ENCODE measurements around the gene SHLD1.

The SHLD1 gene

DNA sequence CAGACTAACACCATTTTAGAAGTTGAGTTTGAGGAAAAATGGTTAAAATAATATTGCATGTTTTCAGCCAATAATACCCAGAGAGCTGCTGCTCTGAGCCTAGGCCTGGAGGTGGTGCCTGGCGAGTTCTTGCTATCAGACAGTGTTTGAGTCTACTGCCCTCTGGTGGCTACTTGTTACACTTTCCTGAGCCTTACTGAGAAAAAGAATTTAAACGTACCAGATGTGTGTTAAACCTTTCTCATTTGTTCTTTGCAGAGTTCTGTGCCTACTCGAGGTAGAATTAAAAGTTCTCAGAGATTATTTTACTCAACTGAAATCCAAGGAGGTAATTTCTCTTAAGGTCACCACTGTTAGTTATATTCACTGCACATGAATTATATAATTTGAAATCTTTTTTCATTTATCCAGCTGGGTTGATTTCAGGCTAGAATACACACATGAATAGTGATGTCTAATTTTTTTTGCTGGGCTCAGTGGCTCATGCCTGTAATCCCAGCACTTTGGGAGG is 38.2 kb downstream of the SHLD1 start:
- no peak overlapping the region for H2AFZ ChIP-seq (ENCODE audit: low read depth, low read length)
- H4K91ac ChIP-seq (ENCODE audit: low read length): no peak overlapping the region
- H2BK120ac ChIP-seq (ENCODE audit: low read depth, low read length): no peak overlapping the region
- no peaks in the 10 kb centered on the region for H3K36me3 ChIP-seq (ENCODE audit: control insufficient read depth in 1 of 2, insufficient read depth in 2 of 2, low read depth in 1 of 2, low read length in 2 of 2)
- no peak overlapping the region for H3K4me3 ChIP-seq (ENCODE audit: insufficient read depth in 1 of 2, low read depth in 1 of 2, low read length in 2 of 2)
- H2BK5ac ChIP-seq (ENCODE audit: low read depth, low read length, poor library complexity, severe bottlenecking): no peak overlapping the region
- no peak overlapping the region for H3K27ac ChIP-seq (ENCODE audit: low read length, poor library complexity, severe bottlenecking)
- peak overlapping the region; percentile 39 for H3K9ac ChIP-seq (ENCODE audit: low read length)
- no peak overlapping the region for H3K14ac ChIP-seq (ENCODE audit: low read length in 2 of 2)
- H3K4ac ChIP-seq (ENCODE audit: low read depth in 1 of 2, low read length in 2 of 2): no peak overlapping the region
- no peaks in the 10 kb centered on the region for H3K9me3 ChIP-seq (ENCODE audit: control insufficient read depth, low read length)
- no peak overlapping the region for H3K23ac ChIP-seq (ENCODE audit: low read length in 2 of 2)
- no peak overlapping the region for H4K8ac ChIP-seq (ENCODE audit: low read length)
- DNase-seq: peak; percentile 83
- H2BK12ac ChIP-seq (ENCODE audit: low read length in 2 of 2): no peak overlapping the region
- H3K79me1 ChIP-seq (replicated peaks; ENCODE audit: low read length, poor library complexity, severe bottlenecking): no peaks in the 10 kb centered on the region
- H3K27me3 ChIP-seq (ENCODE audit: control insufficient read depth in 1 of 2, insufficient read depth in 1 of 2, low read length in 2 of 2): no peaks in the 10 kb centered on the region
- 0% methylated on average over 1 of the region's 3 CpGs for WGBS
- no peak overlapping the region for H3K18ac ChIP-seq (ENCODE audit: low read depth in 1 of 2, low read length in 2 of 2)
- H2BK15ac ChIP-seq (ENCODE audit: low read depth, poor library complexity, severe bottlenecking): no peak overlapping the region
- peaks cover 3% of the 10 kb centered on the region for H3K4me1 ChIP-seq (ENCODE audit: control insufficient read depth, insufficient read depth, low read depth, low read length)
- no peak overlapping the region for H3K4me2 ChIP-seq (ENCODE audit: low read length, poor library complexity, severe bottlenecking)
- H2AK5ac ChIP-seq (ENCODE audit: low read length, severe bottlenecking): no peak overlapping the region

DNA sequence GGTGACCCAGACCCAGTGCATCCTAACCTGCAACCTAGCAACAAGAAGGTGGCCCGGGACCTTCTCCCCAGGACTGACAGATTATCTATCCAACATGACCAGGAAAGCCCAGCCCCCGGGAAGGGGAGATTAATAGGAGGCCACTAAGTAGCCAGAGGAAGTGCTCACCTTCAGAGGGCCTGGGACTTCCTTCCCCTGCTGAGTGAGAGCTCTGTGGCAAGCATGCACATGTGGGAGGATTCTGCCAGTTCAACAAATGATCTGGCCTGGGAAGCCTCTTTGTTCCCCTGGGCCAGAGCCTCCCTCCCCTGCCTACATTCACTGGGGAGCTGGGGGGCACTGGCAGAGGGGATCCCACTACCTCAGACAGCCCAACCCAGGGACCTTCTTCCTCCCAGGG is 39.6 kb downstream of the SHLD1 start:
- H3K79me1 ChIP-seq (replicated peaks; ENCODE audit: low read length, poor library complexity, severe bottlenecking): no peaks in the 10 kb centered on the region
- H3K14ac ChIP-seq (ENCODE audit: low read length in 2 of 2): no peak overlapping the region
- H2BK5ac ChIP-seq (ENCODE audit: low read depth, low read length, poor library complexity, severe bottlenecking): no peak overlapping the region
- no peak overlapping the region for H3K4ac ChIP-seq (ENCODE audit: low read depth in 1 of 2, low read length in 2 of 2)
- H2BK12ac ChIP-seq (ENCODE audit: low read length in 2 of 2): peak overlapping the region in 1 of 2 experiments; percentile 45
- no peaks in the 10 kb centered on the region for H3K9me3 ChIP-seq (ENCODE audit: control insufficient read depth, low read length)
- H3K27ac ChIP-seq (ENCODE audit: low read length, poor library complexity, severe bottlenecking): no peak overlapping the region
- H2AFZ ChIP-seq (ENCODE audit: low read depth, low read length): no peak overlapping the region
- 100% methylated on average over 1 of the region's 2 CpGs for WGBS
- H2AK5ac ChIP-seq (ENCODE audit: low read length, severe bottlenecking): no peak overlapping the region
- no peak overlapping the region for H3K4me2 ChIP-seq (ENCODE audit: low read length, poor library complexity, severe bottlenecking)
- H2BK120ac ChIP-seq (ENCODE audit: low read depth, low read length): no peak overlapping the region
- H3K27me3 ChIP-seq (ENCODE audit: control insufficient read depth in 1 of 2, insufficient read depth in 1 of 2, low read length in 2 of 2): no peaks in the 10 kb centered on the region
- H3K4me3 ChIP-seq (ENCODE audit: insufficient read depth in 1 of 2, low read depth in 1 of 2, low read length in 2 of 2): no peak overlapping the region
- H3K9ac ChIP-seq (ENCODE audit: low read length): no peak overlapping the region
- H3K23ac ChIP-seq (ENCODE audit: low read length in 2 of 2): no peak overlapping the region
- peaks cover 3% of the 10 kb centered on the region for H3K4me1 ChIP-seq (ENCODE audit: control insufficient read depth, insufficient read depth, low read depth, low read length)
- no peak overlapping the region for H4K8ac ChIP-seq (ENCODE audit: low read length)
- H4K91ac ChIP-seq (ENCODE audit: low read length): no peak overlapping the region
- H3K36me3 ChIP-seq (ENCODE audit: control insufficient read depth in 1 of 2, insufficient read depth in 2 of 2, low read depth in 1 of 2, low read length in 2 of 2): no peaks in the 10 kb centered on the region
- DNase-seq: no peak
- H2BK15ac ChIP-seq (ENCODE audit: low read depth, poor library complexity, severe bottlenecking): no peak overlapping the region
- H3K18ac ChIP-seq (ENCODE audit: low read depth in 1 of 2, low read length in 2 of 2): no peak overlapping the region

DNA sequence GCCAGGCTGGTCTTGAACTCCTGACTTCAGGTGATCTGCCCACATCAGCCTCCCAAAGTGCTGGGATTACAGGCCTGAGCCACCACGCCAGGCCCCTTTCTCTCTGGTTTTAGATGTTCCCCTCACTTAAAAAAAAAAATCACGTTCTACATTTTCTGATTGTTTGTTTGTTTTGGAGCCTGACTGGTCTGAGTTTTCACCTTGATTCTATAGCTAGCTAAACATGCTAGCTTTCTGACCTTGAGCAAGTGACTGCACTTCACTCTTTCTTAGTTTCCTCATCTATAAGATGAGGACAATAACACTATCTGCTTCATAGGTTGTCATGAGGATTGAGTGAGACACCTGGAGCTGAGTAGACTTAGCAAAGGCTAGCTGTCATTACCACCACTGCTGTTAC is 43.7 kb downstream of the SHLD1 start:
- H2AFZ ChIP-seq (ENCODE audit: low read depth, low read length): no peak overlapping the region
- no peak overlapping the region for H2BK12ac ChIP-seq (ENCODE audit: low read length in 2 of 2)
- H3K27ac ChIP-seq (ENCODE audit: low read length, poor library complexity, severe bottlenecking): no peak overlapping the region
- no peaks in the 10 kb centered on the region for H3K27me3 ChIP-seq (ENCODE audit: control insufficient read depth in 1 of 2, insufficient read depth in 1 of 2, low read length in 2 of 2)
- no peaks in the 10 kb centered on the region for H3K36me3 ChIP-seq (ENCODE audit: control insufficient read depth in 1 of 2, insufficient read depth in 2 of 2, low read depth in 1 of 2, low read length in 2 of 2)
- no peak overlapping the region for H2BK15ac ChIP-seq (ENCODE audit: low read depth, poor library complexity, severe bottlenecking)
- H3K23ac ChIP-seq (ENCODE audit: low read length in 2 of 2): no peak overlapping the region
- H2BK5ac ChIP-seq (ENCODE audit: low read depth, low read length, poor library complexity, severe bottlenecking): no peak overlapping the region
- no peak overlapping the region for H3K4me3 ChIP-seq (ENCODE audit: insufficient read depth in 1 of 2, low read depth in 1 of 2, low read length in 2 of 2)
- H2BK120ac ChIP-seq (ENCODE audit: low read depth, low read length): no peak overlapping the region
- no peak overlapping the region for H3K14ac ChIP-seq (ENCODE audit: low read length in 2 of 2)
- no peak overlapping the region for H4K91ac ChIP-seq (ENCODE audit: low read length)
- no peak overlapping the region for H3K4ac ChIP-seq (ENCODE audit: low read depth in 1 of 2, low read length in 2 of 2)
- H4K8ac ChIP-seq (ENCODE audit: low read length): no peak overlapping the region
- no peak overlapping the region for H3K9ac ChIP-seq (ENCODE audit: low read length)
- no peak overlapping the region for H3K18ac ChIP-seq (ENCODE audit: low read depth in 1 of 2, low read length in 2 of 2)
- no peak overlapping the region for H3K4me2 ChIP-seq (ENCODE audit: low read length, poor library complexity, severe bottlenecking)
- H3K79me1 ChIP-seq (replicated peaks; ENCODE audit: low read length, poor library complexity, severe bottlenecking): no peaks in the 10 kb centered on the region
- WGBS: 55% methylated on average over 1 of the region's 2 CpGs
- no peak for DNase-seq
- peaks cover 5% of the 10 kb centered on the region for H3K4me1 ChIP-seq (ENCODE audit: control insufficient read depth, insufficient read depth, low read depth, low read length)
- no peaks in the 10 kb centered on the region for H3K9me3 ChIP-seq (ENCODE audit: control insufficient read depth, low read length)
- H2AK5ac ChIP-seq (ENCODE audit: low read length, severe bottlenecking): no peak overlapping the region

DNA sequence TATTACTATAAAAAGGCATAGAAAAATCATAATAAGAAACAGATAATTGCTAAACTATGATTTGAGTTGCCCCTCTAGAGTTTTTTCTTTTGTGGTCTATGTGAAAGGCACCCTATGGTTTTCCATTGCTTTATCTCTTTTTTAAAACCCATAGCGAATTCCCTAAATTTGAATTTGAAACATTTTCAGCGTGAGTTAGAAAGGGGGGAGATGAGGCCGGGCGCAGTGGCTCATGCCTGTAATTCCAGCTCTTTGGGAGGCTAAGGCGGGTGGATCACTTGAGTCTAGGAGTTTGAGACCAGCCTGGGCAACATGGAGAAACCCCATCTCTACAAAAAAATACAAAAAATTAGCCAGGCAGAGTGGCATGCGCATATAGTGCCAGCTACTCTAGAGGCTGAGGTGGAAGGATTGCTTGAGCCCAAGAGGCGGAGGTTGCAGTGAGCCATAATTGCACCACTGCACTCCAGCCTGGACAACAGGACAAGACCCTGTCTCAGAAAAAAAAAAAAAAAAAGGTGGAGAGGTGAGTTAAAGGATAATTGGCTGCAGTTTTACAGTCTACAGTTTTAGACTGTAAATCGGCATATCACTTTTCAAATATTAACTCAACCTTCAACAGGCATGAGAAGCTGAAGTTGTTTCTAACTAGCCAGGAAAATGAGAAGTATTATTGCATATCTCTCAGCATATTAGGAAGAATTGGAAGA is 46.3 kb downstream of the SHLD1 start:
- Histone ChIP-seq H3K36me3 (ENCODE audit: control insufficient read depth in 1 of 2, insufficient read depth in 2 of 2, low read depth in 1 of 2, low read length in 2 of 2) (no peaks in the 10 kb centered on the region), H2BK15ac (ENCODE audit: low read depth, poor library complexity, severe bottlenecking) (no peak overlapping the region), H3K18ac (ENCODE audit: low read depth in 1 of 2, low read length in 2 of 2) (no peak overlapping the region), H2BK12ac (ENCODE audit: low read length in 2 of 2) (no peak overlapping the region), H3K4me1 (ENCODE audit: control insufficient read depth, insufficient read depth, low read depth, low read length) (peaks cover 5% of the 10 kb centered on the region), H3K23ac (ENCODE audit: low read length in 2 of 2) (no peak overlapping the region), H2AFZ (ENCODE audit: low read depth, low read length) (no peak overlapping the region), H3K9ac (ENCODE audit: low read length) (no peak overlapping the region), H2BK120ac (ENCODE audit: low read depth, low read length) (no peak overlapping the region), H3K4me2 (ENCODE audit: low read length, poor library complexity, severe bottlenecking) (no peak overlapping the region), H2AK5ac (ENCODE audit: low read length, severe bottlenecking) (no peak overlapping the region), H2BK5ac (ENCODE audit: low read depth, low read length, poor library complexity, severe bottlenecking) (no peak overlapping the region), H3K27me3 (ENCODE audit: control insufficient read depth in 1 of 2, insufficient read depth in 1 of 2, low read length in 2 of 2) (no peaks in the 10 kb centered on the region), H3K4me3 (ENCODE audit: insufficient read depth in 1 of 2, low read depth in 1 of 2, low read length in 2 of 2) (no peak overlapping the region), H3K79me1 (replicated peaks; ENCODE audit: low read length, poor library complexity, severe bottlenecking) (no peaks in the 10 kb centered on the region), H4K91ac (ENCODE audit: low read length) (no peak overlapping the region), H3K27ac (ENCODE audit: low read length, poor library complexity, severe bottlenecking) (no peak overlapping the region), H3K9me3 (ENCODE audit: control insufficient read depth, low read length) (no peaks in the 10 kb centered on the region), H4K8ac (ENCODE audit: low read length) (no peak overlapping the region), H3K4ac (ENCODE audit: low read depth in 1 of 2, low read length in 2 of 2) (no peak overlapping the region), H3K14ac (ENCODE audit: low read length in 2 of 2) (no peak overlapping the region)
- no peak for DNase-seq
- 94% methylated on average over 5 of the region's 8 CpGs for WGBS

All from mesenchymal stem cell (in vitro differentiated cells and primary cell).